Stimulated activated CD8-positive, alpha-beta memory T cell treated with anti-CD3 and anti-CD28 coated beads, Interleukin-2, amount 100 ng/mL, for 48 hours (primary cell): ENCODE data around the gene SYNE2.
"Not testable (repeated sequence)": the region's sequence is repeated elsewhere in the genome, so short reads cannot be mapped to it uniquely, and the experiment has no call there.

ENCODE experiments used
- DNase-seq, 2 donors: peaks; one replicate each; pipeline ENCODE4 v3.0.0-alpha.2; 2020; ENCODE audit warnings: low read depth in 2 of 2

The SYNE2 gene

DNA sequence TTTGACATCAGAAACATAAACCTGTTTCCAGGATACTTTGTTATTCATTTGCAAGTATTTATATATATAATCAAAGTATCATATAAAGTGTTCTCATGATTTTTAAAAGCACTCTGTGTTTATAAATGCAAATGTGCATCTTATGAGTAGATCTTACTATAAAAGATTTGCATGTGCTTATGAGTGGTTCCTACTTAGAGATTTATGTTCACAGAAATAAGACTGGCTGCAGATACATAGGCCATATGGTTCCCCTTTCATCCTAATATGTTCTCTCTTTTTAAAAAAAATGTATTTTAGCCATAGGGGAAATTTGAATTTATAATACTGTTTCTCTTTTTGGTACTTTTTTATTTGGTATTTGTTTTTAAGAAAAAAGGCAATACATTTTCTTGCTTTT lies 267.2 kb downstream of the SYNE2 start:
- no peak for DNase-seq

DNA sequence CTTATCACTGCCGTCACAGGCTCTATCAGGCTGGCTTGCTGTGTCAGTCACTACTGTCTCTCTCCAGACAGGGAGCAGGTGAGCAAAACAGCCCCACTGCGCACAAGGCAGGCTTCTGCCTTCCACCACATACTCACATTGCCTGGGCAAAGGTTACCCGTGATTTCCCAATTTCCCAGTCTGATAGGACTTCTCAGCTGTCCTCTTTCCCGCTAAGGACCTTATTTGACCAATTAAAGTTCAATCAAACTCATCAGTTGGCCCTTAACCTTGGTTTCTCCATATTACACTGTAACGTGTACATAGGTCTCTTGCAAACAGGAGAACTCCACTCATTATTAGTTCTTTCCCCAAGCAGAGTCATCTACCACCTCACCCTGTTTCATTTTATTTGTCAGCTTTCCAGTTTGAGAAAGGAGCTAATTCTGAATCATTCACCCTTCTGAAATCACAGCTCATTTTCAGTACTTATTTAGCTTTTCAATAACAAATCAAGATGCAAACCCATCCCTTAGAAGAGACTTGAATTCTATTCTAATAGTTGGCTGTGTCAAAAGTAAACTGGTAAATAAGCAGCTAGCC lies 270.5 kb downstream of the SYNE2 start:
- no peak for DNase-seq

DNA sequence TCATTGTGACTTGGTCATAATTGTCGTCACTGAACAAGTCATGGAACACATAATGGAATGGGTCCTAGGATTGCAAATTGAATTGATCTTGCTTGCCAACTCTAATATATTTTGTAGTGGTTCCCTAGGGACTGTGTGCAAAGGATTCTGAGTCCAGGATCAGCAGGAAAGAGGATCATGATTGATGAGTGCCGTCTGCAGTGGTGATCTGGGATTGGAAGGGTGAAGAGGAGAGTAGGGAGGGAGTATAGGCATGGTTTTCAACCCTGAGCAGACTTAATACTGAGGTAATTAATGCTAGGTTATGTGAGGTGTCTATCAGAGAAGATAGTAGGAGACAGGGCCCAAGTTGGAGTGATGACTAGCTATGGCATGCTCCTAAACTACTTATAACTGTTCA lies 272.5 kb downstream of the SYNE2 start:
- DNase-seq, result no peak

DNA sequence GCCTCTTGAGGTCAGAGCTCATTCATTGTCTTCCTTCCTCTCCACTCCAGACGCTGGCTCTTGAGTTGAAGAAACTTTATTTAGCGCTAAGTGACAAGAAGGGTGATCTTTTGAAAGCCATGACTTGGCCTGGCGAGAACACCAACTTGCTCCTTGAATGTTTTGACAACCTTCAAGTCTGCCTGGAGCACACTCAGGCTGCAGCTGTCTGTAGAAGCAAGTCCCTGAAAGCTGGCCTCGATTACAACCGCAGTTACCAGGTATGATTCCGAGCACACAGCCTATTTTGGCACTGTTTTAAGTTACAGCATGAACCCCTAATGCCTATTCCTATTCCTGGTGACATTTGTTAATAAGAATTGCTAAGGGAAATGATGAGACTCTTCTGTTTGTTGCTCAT lies 273.7 kb downstream of the SYNE2 start:
- no peak for DNase-seq

DNA sequence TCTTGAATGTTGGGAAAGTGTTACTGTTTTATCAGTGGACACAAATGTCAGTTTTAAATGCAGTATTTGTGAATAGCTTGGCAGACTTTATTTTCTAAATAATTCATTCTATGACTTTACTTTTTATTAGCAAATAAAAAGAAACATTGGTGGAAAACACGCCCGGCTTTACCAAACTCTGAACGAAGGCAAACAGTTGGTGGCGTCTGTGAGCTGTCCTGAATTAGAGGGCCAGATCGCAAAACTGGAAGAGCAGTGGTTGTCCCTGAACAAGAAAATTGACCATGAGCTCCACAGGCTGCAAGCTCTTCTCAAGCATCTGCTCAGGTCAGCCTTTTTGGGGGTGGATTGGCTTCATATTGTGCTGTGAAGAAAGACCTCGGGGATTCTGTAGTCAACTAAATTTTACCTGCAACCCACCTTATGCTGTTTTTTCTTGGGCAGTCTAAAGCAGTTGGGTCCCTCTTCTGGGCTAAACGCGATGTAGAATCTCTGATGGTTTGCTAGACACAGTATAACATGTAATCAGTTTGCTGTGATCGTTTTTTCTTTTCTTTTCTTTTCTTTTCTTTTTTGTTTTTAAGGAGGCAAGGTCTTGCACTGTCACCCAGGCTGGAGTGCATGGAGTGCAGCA lies 285.0 kb downstream of the SYNE2 start:
- no peak for DNase-seq

DNA sequence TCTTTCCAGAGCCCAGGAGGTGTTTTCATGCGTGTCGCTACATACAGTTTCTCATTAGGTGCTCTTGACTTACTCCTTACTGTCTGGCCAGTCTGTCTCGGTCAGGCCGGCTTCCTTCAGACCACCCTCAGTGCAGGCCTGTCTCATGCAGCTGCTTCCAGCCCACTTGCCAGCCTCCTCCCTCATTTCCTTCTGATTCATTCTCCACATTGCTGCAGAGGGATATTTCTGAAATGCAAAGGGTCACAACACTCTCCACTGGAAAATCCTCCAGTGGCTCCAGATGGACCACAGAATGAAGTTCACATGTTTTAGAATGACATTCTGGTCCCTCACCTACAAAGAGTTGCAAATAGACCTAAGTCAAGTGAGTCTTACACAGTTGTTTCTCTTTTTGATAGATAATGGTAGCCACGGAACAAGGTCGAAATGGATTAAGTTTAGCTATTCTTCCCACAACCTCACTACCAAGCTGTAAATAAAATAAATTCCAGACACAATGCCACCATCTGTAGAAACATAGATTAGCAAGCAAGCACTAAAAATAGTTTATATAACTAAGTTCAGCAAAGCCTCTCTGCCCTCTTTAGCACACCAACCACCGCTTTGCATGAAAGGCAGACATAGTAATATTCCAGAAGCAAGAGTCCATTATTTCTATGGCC lies 294.5 kb downstream of the SYNE2 start:
- no peak for DNase-seq

DNA sequence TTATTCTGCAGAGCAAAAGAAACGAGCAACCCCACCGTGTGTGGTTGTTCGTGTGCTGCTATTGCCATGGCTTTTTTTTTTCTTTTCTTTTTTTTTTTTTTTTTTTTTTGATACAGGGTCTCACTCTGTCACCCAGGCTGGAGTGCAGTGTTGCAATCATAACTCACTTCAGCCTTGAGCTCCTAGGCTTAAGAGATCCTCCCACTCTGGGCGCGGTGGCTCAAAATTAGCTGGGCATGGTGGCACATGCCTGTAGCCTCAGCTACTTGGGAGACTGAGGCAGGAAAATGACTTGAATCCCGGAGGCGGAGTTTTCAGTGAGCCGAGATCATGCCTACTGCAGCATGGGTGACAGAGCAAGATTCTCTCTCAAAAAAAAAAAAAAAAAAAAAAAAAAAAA lies 297.1 kb downstream of the SYNE2 start:
- DNase-seq, result no peak

DNA sequence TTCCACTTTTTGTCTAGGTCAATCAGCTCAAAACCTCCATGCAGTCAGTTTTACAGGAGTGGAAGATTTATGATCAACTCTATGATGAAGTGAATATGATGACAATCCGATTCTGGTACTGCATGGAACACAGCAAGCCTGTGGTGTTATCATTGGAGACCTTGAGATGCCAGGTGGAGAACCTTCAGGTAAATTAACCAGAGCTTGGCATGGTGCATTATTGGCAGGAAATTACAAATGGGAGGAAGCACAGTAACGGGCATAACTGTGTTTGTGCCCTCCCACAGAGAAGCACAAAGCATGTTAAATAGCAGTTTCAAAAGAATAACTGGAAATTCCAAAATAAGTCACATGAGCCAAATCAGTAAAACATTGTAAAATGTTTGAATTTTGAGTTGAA lies 305.8 kb downstream of the SYNE2 start:
- no peak for DNase-seq

DNA sequence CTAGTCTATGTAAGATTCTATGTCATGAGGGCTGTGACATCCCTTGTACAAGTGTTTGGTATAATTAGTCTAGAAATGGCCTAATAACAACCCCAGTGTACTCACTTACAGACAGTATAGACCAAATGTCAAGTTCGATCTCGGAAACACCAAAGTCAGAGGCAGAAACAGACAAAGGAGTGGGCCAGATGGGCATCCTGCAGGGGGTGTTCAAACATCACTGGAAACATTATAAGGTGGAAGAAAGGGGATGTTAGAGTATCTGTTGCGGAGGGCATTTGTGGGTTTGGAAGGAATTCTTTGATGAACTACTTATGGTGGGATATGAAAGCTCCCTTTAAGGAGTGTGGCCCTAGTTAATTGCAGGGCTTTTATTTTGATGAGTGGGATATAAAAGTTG lies 306.8 kb downstream of the SYNE2 start:
- DNase-seq, result no peak

DNA sequence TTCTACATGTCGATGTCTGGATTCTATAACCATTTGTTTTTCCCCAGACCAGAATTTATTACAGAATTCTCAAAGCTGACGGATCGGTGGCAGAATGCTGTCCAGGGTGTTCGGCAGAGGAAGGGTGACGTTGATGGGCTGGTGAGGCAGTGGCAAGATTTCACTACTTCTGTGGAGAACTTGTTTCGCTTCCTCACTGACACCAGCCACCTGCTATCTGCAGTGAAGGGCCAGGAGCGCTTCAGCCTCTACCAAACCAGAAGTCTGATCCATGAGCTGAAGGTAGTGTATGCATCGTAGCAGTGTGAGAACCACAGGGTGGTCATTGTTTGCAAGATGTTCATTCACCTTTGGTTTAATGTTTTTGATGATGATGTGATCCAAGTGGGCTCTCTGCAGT lies 317.4 kb downstream of the SYNE2 start:
- no peak for DNase-seq

DNA sequence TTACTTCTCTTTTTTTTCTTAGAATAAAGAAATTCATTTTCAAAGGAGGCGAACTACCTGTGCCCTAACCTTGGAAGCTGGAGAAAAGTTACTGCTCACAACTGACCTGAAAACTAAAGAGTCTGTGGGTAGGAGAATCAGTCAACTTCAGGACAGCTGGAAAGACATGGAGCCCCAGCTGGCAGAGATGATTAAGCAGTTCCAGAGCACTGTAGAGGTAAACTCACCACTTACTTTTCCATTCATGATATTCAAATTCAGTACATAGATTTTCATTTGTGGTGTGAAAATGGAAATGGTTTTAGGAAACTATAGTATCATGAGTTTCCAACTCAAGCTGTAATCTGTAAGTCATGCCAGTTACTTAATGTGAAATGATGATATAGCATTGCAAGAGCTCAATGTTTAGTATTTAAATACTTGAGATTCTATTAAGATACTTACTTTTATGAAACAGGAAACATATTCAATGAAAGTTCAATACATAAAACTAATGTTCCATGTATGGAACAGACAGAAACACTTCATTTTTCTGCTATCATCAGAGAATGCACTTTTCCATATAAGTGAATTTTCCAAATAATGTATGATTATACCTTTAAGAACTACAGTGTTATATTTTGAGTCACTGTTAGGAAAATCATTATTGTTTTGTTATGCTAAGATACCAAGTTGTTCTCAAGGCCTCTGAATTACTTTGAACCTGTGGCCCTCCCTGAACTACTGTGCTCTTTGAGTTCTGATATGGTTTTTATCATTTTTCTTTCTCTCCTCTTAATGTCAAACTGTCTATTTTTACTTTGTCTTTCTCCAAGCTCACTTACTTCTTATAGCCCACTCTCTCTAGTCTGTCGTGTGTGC lies 322.3 kb downstream of the SYNE2 start:
- DNase-seq, result no peak

DNA sequence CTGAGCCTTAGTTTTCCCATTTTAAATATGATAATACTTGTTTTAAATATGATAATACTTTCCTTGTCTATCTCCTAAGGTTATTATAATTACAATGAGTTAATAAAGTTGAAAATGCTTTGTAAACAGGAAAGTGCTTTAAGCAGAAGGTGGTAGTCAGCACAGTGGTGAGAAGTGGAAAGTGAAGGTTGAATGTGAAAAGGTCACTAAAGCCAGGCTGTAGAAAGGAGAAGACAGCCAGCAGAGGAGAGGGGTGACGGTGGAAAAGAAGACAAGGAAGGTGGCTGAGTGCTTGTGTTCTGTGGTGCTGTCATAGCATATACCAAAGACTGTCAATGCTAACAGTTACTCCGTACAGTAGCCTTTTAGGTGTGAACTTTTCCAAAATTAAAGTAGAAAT lies 323.5 kb downstream of the SYNE2 start:
- DNase-seq, result no peak

DNA sequence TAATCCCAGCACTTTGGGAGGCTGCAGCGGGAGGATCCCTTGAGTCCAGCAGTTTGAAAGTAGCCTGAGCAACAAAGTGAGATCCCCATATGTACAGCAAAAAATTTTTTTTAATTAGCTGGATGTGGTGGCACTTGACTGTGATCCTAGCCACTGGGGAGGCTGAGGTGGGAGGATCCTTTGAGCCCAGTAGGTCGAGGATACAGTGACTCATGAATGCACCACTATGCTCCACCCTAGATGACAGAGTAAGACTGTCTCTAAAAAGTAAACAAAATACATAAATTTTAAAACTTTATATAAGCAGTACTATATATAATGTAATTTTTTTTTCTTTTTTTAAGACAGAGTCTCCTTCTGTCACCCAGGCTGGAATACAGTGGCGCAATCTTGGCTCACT lies 326.0 kb downstream of the SYNE2 start:
- no peak for DNase-seq

DNA sequence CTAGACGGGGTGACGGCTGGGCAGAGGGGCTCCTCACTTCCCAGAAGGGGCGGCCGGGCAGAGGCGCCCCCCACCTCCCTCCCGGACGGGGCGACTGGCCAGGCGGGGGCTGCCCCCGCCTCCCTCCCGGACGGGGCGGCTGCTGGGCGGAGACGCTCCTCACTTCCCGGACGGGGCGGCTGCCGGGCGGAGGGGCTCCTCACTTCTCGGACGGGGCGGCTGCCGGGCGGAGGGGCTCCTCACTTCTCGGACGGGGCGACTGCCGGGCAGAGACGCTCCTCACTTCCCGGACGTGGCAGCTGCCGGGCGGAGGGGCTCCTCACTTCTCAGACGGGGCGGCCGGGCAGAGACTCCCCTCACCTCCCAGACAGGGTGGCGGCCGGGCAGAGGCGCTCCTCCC lies 330.1 kb downstream of the SYNE2 start:
- DNase-seq, result not testable (repeated sequence)

DNA sequence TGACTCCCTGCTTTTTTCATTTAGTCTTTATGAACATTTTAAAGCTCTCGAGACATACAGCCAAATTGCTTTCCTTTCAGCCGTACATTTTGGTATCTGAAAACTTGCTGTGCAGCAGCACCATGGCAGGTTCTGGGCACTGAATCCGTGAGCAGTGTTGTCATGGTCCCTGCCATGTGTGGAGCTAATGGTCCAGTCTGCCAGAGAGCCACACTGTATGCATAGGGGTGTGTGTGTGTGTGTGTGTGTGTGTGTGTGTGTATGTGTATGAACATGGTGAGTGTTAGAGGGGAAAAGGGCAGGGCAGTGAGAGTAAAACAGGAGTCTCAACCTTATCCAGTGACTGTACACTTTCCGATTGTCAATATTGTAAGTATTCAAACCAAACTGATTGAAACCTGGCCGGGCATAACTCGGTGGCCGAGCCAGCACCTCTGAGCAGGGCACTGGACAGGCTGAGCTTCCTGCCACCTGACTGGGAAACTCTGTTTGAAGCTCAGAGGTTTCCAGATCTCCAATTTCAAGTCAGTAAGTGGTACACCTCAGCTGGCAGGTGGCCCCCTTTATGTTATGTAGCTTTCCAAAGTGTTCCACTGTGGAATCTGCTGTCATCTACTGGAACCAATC lies 331.4 kb downstream of the SYNE2 start:
- no peak for DNase-seq

DNA sequence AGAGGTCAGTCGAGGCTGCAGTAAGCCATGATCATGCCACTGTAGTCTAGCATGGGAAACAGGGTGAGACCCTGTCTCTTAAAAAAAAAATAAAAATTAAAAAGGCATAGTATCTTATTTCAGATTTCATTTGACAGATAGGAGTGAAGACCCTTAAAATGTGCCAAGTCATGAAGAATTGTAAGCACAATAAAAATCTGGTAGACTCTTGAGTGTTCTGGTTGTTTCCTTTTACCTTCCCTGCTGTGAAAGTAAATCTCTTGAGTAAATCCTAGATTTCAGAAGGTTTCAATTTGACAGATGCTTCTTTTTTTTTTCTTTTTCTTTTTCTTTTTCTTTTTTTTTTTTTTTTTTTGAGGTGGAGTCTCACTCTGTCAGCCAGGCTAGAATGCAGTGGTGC lies 332.4 kb downstream of the SYNE2 start:
- DNase-seq, result no peak

DNA sequence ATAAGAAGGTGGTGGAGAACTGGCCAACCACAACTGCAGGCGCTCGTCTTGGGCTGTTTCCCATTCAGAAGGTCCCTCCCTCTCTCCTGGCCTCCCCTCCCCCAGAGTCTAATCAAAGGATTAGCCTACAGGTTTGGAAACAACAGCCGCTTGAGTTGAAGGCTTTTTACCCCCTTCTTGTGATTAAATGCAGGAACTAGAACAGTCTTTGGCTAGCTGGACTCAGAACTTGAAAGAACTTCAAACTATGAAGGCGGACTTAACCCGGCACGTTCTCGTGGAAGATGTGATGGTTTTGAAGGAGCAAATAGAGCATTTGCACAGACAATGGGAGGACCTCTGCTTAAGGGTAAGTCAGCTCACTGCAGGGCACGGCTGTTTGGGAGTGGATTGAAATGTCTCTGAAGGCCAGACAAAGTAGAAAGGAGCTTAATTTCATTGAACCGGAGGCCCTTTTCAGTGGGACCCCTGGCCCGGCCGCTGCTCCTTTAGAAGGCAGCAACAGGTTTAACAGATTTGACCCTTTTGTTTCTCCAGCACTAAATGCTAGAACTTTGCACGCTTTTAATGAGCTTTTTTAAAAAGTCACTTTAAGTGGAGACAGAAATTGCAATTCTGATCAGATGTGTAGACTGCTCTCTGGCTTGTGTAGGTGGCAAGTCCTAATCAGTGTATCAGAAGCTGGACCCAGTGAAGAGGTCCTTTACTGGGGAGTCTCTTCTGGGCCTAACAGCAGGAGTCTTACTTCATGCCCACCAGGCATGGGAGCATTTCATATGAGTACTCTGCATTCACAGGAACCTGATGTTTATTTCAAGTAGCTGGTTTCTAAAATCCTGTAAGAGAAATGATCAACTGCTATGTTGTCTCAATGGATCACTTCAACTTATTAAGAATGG lies 333.7 kb downstream of the SYNE2 start:
- DNase-seq, result no peak

DNA sequence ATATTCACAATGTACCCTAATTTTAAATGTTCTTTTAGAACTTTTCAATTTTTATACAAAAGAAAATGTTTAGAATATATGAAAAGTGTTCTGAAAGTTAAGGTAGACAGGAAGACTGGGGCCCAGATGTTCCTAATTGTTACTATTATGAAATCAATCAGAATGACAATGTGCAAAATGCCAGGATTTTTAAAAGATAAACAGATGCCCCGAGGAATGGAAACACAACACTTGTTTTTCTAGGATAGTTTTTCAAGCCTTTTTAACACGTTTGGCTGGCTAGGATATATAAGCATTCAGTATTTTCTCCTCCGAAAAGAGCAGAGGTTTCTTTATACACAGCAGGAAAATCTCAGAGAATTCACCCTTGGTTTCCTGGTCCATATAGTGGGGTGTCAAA lies 334.5 kb downstream of the SYNE2 start:
- no peak for DNase-seq

DNA sequence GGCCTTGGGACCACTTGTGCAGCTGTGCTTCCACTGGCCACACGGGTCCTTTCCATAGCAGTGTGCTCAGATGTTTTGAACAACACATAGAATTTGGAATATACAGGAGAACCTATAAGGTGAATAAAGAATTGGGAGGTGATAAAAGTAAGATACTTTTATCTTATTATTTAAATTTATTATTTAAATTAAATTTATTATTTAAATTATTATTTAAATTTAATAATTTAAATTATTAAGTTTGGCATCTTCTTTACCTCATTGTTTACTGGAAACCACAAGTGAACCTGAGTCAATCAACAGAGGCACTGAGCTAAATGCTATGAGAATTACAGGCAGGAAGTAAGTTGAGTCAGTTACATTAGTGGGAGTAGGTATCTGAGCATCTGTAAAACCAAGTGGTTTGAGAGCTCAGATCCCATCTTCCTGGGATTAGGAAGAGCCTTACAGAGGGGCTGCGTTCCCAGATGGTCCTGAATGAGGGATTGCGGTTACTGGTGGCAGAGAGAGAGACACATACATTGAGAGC lies 338.2 kb downstream of the SYNE2 start:
- DNase-seq, result no peak

DNA sequence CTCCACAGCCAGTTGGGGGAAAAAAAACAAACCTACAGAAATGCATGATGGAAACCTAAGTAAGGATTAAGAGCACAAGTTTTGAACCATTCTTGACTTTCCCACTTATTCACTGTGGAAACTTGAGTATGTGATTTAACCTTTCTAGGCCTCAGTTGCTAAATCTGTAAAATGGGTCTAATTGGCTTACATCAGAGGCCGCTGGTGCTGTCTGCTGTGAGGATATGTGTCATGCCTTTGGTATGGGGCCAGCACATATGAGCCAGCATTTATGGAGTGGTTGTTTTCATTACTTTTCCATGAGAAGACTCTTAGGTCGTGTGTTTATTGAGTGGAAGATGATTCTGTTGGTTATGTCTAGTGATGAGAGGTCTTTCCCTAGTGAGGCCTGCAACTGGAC lies 339.0 kb downstream of the SYNE2 start:
- DNase-seq, result no peak

DNA sequence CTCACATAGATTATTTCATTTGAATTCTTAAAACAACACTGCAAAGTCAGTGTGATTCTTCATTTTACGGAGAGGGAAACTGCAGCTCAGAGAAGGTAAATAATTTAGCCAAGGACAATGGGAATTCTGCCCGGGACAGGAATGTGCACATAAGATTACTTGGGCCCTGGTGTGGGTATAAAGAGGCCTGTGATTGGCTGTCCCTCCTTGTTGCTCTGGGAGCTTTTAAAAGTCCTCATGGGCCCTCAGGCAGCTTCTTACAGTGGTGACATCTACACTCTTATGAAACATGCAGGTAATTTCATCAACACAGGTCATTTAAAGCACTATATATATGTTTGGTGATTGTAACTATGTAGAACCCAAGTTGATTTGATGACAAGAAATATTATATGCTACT lies 341.0 kb downstream of the SYNE2 start:
- no peak for DNase-seq
